Measurements from ENCODE around the gene SGF29. TPM values are rescaled to one million over a fixed set of nuclear protein-coding genes. Genes with fewer than 3 reads are reported as not detected.

Gene SGF29
- total and polyA plus RNA-seq, 7 donors: 13.2 to 58.7 (median 38.5) TPM

DNA sequence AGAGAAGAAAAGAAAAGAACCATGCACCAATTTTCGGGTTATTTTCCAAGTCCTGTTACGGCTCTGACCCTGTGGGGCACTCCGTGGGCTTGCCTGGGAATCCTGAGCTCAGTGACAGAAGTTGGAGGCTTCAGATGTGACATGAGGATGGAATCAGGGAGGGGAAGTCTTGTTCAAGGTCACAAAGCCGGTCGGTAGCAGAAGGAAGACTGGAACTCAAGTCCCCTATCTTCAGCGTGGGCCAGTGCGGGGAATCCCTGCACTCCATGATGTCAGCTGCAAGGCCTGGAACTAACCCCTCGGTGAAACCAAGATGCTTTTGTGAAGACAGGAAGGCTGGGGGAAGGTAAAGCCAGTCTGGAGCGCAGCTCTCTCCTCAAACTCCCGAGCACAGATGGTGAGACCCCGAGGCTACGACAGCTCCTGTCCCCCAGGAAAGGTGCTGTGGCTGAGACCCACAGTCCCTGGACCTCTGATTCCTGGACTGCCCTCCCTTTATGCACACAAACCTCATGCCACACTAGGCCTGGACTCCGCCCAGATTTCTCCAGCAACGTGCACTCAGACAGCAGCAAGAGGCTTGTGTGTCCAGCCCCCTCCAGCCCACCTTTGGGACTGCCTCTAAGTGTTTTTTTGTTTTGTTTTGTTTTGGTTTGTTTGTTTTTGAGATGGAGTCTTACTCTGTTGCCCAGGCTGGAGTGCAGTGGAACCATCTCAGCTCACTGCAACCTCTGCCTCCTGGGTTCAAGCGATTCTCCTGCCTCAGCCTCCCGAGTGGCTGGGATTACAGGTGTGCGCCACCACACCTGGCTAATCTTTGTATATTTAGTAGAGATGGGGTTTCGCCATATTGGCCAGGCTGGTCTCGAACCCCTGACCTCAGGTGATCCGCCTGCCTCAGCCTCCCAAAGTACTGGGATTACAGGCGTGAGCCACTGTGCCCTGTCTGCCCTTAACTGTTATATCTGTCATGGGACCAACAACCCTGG lies 41.6 kb upstream of the SGF29 start:
- intact Hi-C loops (cut with DNase I): no loop called here
- Histone ChIP-seq H3K4me3 (no peak overlapping the region), H3K27me3 (peaks cover 0 to 9% (median 0%) of the 10 kb centered on the region in 3 donors), H3K27ac (no peak overlapping the region), H3K4me1 (no peaks in the 10 kb centered on the region), H3K9me3 (no peaks in the 10 kb centered on the region), H3K36me3 (no peaks in the 10 kb centered on the region)
- WGBS, 2 donors: 88% methylated on average over 21 of the region's 21 CpGs
- TF ChIP-seq POLR2AphosphoS5 (IDR thresholded peaks at IDR 0.05) (no peak), CTCF (IDR thresholded peaks at IDR 0.05) (no peak), POLR2A (IDR thresholded peaks at IDR 0.05) (no peak), EP300 (IDR thresholded peaks at IDR 0.05) (no peak)
- no peak for DNase-seq

GRCh38 chr16:28513484-28514181 lies 40.1 kb upstream of the SGF29 start:
- no peak overlapping the region for H3K4me3 ChIP-seq
- no peak for DNase-seq
- no peak overlapping the region for H3K27ac ChIP-seq
- intact Hi-C loops (cut with DNase I): no loop called here
- no peaks in the 10 kb centered on the region for H3K4me1 ChIP-seq
- H3K36me3 ChIP-seq: no peaks in the 10 kb centered on the region
- TF ChIP-seq EP300 (IDR thresholded peaks at IDR 0.05) (no peak), POLR2A (IDR thresholded peaks at IDR 0.05) (no peak), CTCF (IDR thresholded peaks at IDR 0.05) (no peak), POLR2AphosphoS5 (IDR thresholded peaks at IDR 0.05) (no peak)
- WGBS, 2 donors: 86 to 90% methylated on average over 12 of the region's 12 CpGs
- H3K27me3 ChIP-seq: no peaks in the 10 kb centered on the region
- H3K9me3 ChIP-seq: no peaks in the 10 kb centered on the region

- Histone ChIP-seq H3K27me3 (no peaks in the 10 kb centered on the region), H3K9me3 (no peaks in the 10 kb centered on the region), H3K36me3 (no peaks in the 10 kb centered on the region), H3K4me1 (no peaks in the 10 kb centered on the region), H3K27ac (no peak overlapping the region), H3K4me3 (no peak overlapping the region)
- no peak for DNase-seq
- WGBS, 2 donors: 96 to 98% methylated on average over 7 of the region's 7 CpGs
- no peak for TF ChIP-seq CTCF (IDR thresholded peaks at IDR 0.05)
- intact Hi-C loops (cut with DNase I): no loop called here
Observed at GRCh38 chr16:28514246-28514645, 39.5 kb upstream of the SGF29 start.

- Histone ChIP-seq H3K4me3 (no peak overlapping the region), H3K27me3 (no peaks in the 10 kb centered on the region), H3K9me3 (no peaks in the 10 kb centered on the region), H3K4me1 (peaks cover 0 to 9% (median 6%) of the 10 kb centered on the region in 4 donors), H3K27ac (no peak overlapping the region), H3K36me3 (no peaks in the 10 kb centered on the region)
- intact Hi-C loops (cut with DNase I): no loop called here
- TF ChIP-seq POLR2A (IDR thresholded peaks at IDR 0.05) (no peak), POLR2AphosphoS5 (IDR thresholded peaks at IDR 0.05) (no peak), CTCF (IDR thresholded peaks at IDR 0.05) (no peak), EP300 (IDR thresholded peaks at IDR 0.05) (no peak)
- WGBS, 2 donors: 71 to 78% methylated on average over 7 of the region's 7 CpGs
- DNase-seq: no peak
Observed at GRCh38 chr16:28520672-28521071, 33.0 kb upstream of the SGF29 start.
